ENCODE results near the gene SIGLEC11. TPM values are rescaled to one million over a fixed set of nuclear protein-coding genes. Genes with fewer than 3 reads are reported as not detected.

SIGLEC11 gene
- polyA plus RNA-seq, 3 donors: 0.28 to 2.2 (median 0.67) TPM

- Histone ChIP-seq H3K4me1 (ENCODE audit: control insufficient read depth in 1 of 2, insufficient read depth in 2 of 2, low read length in 2 of 2) (peaks cover 13 to 22% of the 10 kb centered on the region in 2 donors), H3K79me2 (ENCODE audit: insufficient read depth, low read length) (no peaks in the 10 kb centered on the region), H3K4me3 (replicated peaks in 1 of 3; ENCODE audit: low read depth in 2 of 3, low read length in 3 of 3) (no peak overlapping the region), H3K27ac (ENCODE audit: low read depth in 1 of 2, low read length in 2 of 2) (no peak overlapping the region), H3K4me2 (replicated peaks; ENCODE audit: extremely low read depth, low read length, poor library complexity, severe bottlenecking) (no peak overlapping the region), H3K36me3 (replicated peaks in 1 of 2; ENCODE audit: control insufficient read depth in 1 of 2, insufficient read depth in 2 of 2, low read length in 2 of 2) (peaks cover 72 to 93% of the 10 kb centered on the region in 2 donors), H3K9me3 (replicated peaks in 1 of 2; ENCODE audit: control insufficient read depth in 1 of 2, insufficient read depth in 1 of 2, low read length in 2 of 2) (no peaks in the 10 kb centered on the region), H4K20me1 (ENCODE audit: insufficient read depth, low read length) (peaks cover 52% of the 10 kb centered on the region), H3K27me3 (ENCODE audit: control insufficient read depth in 2 of 2, insufficient read depth in 2 of 2, low read length in 2 of 2) (no peaks in the 10 kb centered on the region), H3K9ac (ENCODE audit: insufficient read depth, low read length, poor library complexity, severe bottlenecking) (no peak overlapping the region), H2AFZ (ENCODE audit: insufficient read depth, low read depth, low read length, poor library complexity, severe bottlenecking) (no peak overlapping the region)
- DNase-seq: no peak
- Mint-ChIP-seq H3K36me3 (peaks cover 74 to 90% of the 10 kb centered on the region in 2 donors), H3K27ac (peak overlapping the region in 2 of 7 donors; percentile 38 to 56), H3K4me3 (no peak overlapping the region), H3K4me1 (peaks cover 17% of the 10 kb centered on the region), H3K9me3 (no peaks in the 10 kb centered on the region), H3K27me3 (ENCODE audit: low read depth in 3 of 3) (peaks cover 0 to 2% (median 0%) of the 10 kb centered on the region in 3 donors)
- TF ChIP-seq, protein P1, sequence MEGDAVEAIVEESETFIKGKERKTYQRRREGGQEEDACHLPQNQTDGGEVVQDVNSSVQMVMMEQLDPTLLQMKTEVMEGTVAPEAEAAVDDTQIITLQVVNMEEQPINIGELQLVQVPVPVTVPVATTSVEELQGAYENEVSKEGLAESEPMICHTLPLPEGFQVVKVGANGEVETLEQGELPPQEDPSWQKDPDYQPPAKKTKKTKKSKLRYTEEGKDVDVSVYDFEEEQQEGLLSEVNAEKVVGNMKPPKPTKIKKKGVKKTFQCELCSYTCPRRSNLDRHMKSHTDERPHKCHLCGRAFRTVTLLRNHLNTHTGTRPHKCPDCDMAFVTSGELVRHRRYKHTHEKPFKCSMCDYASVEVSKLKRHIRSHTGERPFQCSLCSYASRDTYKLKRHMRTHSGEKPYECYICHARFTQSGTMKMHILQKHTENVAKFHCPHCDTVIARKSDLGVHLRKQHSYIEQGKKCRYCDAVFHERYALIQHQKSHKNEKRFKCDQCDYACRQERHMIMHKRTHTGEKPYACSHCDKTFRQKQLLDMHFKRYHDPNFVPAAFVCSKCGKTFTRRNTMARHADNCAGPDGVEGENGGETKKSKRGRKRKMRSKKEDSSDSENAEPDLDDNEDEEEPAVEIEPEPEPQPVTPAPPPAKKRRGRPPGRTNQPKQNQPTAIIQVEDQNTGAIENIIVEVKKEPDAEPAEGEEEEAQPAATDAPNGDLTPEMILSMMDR (IDR thresholded peaks at IDR 0.05): no peak
- 100% methylated on average over 1 of the region's 2 CpGs for WGBS (ENCODE audit: insufficient coverage)
- intact Hi-C loops (cut with micrococcal nuclease): no loop called here
These were observed 47.0 kb upstream of the SIGLEC11 start for GRCh38 chr19:50007947-50008346.

DNA sequence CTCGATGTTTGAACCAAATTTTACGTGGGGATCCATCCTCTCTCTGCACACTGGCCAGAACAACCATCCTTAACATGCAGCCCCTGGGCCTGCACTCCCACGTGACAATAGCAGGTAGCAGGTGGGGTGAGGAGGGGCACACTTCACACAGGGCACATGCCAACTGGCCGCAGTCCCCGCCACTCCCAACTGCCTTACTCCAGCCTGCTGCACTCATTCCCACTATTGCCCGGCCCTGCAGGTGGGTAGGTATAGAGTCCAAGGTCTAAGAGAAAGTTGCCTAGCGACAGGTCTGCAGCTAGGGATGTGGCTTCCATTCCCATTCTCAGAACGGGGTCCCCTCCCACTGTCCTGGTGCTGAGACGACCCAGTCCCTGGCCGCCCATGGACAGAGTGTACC is 46.2 kb upstream of the SIGLEC11 start:
- H3K4me1 ChIP-seq (ENCODE audit: control insufficient read depth in 1 of 2, insufficient read depth in 2 of 2, low read length in 2 of 2): peaks cover 13 to 22% of the 10 kb centered on the region in 2 donors
- Mint-ChIP-seq H3K27ac (no peak overlapping the region), H3K36me3 (peaks cover 77 to 92% of the 10 kb centered on the region in 2 donors)

More for the DNA sequence above, 46.2 kb upstream of the SIGLEC11 start:
- Histone ChIP-seq H3K9me3 (replicated peaks in 1 of 2; ENCODE audit: control insufficient read depth in 1 of 2, insufficient read depth in 1 of 2, low read length in 2 of 2) (no peaks in the 10 kb centered on the region), H3K9ac (ENCODE audit: insufficient read depth, low read length, poor library complexity, severe bottlenecking) (no peak overlapping the region), H3K4me3 (replicated peaks in 1 of 3; ENCODE audit: low read depth in 2 of 3, low read length in 3 of 3) (no peak overlapping the region), H3K27me3 (ENCODE audit: control insufficient read depth in 2 of 2, insufficient read depth in 2 of 2, low read length in 2 of 2) (no peaks in the 10 kb centered on the region), H3K79me2 (ENCODE audit: insufficient read depth, low read length) (no peaks in the 10 kb centered on the region), H4K20me1 (ENCODE audit: insufficient read depth, low read length) (peaks cover 59% of the 10 kb centered on the region), H3K27ac (ENCODE audit: low read depth in 1 of 2, low read length in 2 of 2) (no peak overlapping the region), H3K36me3 (replicated peaks in 1 of 2; ENCODE audit: control insufficient read depth in 1 of 2, insufficient read depth in 2 of 2, low read length in 2 of 2) (peaks cover 74 to 93% of the 10 kb centered on the region in 2 donors), H2AFZ (ENCODE audit: insufficient read depth, low read depth, low read length, poor library complexity, severe bottlenecking) (no peak overlapping the region), H3K4me2 (replicated peaks; ENCODE audit: extremely low read depth, low read length, poor library complexity, severe bottlenecking) (no peak overlapping the region)
- 98% methylated on average over 5 of the region's 10 CpGs for WGBS (ENCODE audit: insufficient coverage)
- H3K4me1 Mint-ChIP-seq: peaks cover 17% of the 10 kb centered on the region
- DNase-seq: no peak
- intact Hi-C loops (cut with micrococcal nuclease): no loop called here
- no peaks in the 10 kb centered on the region for H3K9me3 Mint-ChIP-seq
- TF ChIP-seq, protein P1 (IDR thresholded peaks at IDR 0.05): no peak
- peaks cover 0 to 2% (median 0%) of the 10 kb centered on the region in 3 donors for H3K27me3 Mint-ChIP-seq (ENCODE audit: low read depth in 3 of 3)
- H3K4me3 Mint-ChIP-seq: no peak overlapping the region

All from CD14-positive monocyte (primary cell).